Naive thymus-derived CD4-positive, alpha-beta T cell (primary cell): ENCODE results near the gene CSNK2A1. TPM values are rescaled to one million over a fixed set of nuclear protein-coding genes. Genes with fewer than 3 reads are reported as not detected.

Experiments used
- ATAC-seq: fragments of 150-1000 bp; cut with Tn5 transposase; 2 replicates; pipeline ENCODE4 v1.10.0; 2021; ENCODE audit warnings: mild to moderate bottlenecking, moderate library complexity
- CTCF ChIA-PET: fragments of 350-600 bp; sonication (Branson Sonifier 250); formaldehyde crosslinking; loops from one replicate; lab custom pipeline; 2021; ENCODE audit warnings: antibody characterized with exemption; lab: Charles Lee
- POLR2A ChIA-PET: fragments of 350-600 bp; sonication (Branson Sonifier 250); formaldehyde crosslinking; loops from one replicate; lab custom pipeline; 2021; ENCODE audit warnings: antibody characterized with exemption, inconsistent platforms; lab: Charles Lee
- DNase-seq, 9 donors: peaks; one replicate each; pipeline versions ENCODE4 v3.0.0 to v3.0.0-alpha.2; 2020 to 2022; ENCODE audit warnings: mixed read lengths in 1 of 9
- H3K27ac ChIP-seq: one replicate; pipeline ENCODE4 v1.7.0; 2013; ENCODE audit warnings: mild to moderate bottlenecking, low read depth, low read length, moderate library complexity
- H3K27me3 ChIP-seq, 2 donors: one replicate each; pipeline ENCODE4 v1.7.0; 2013; ENCODE audit warnings: low read length in 2 of 2, mild to moderate bottlenecking in 2 of 2, moderate library complexity in 2 of 2; ENCODE audit not compliant: control insufficient read depth in 2 of 2, insufficient read depth in 2 of 2
- H3K36me3 ChIP-seq, 3 experiments: 1 replicate in 2 of 3; 2 replicates in 1 of 3; pipeline ENCODE4 v1.7.0; 2013; ENCODE audit warnings: low read length in 3 of 3, mild to moderate bottlenecking in 3 of 3, moderate library complexity in 1 of 3; ENCODE audit not compliant: insufficient read depth in 3 of 3, control insufficient read depth in 2 of 3
- H3K4me1 ChIP-seq, 2 donors: one replicate each; pipeline ENCODE4 v1.7.0; 2013; ENCODE audit warnings: low read length in 2 of 2, mild to moderate bottlenecking in 2 of 2, moderate library complexity in 1 of 2; ENCODE audit not compliant: control insufficient read depth in 2 of 2, insufficient read depth in 2 of 2
- H3K4me3 ChIP-seq: 2 replicates; pipeline ENCODE4 v1.7.0; 2013; ENCODE audit warnings: mild to moderate bottlenecking, low read length
- H3K9me3 ChIP-seq, 3 experiments: 1 replicate in 2 of 3; 2 replicates in 1 of 3; pipeline ENCODE4 v1.7.0; 2013; ENCODE audit warnings: low read length in 3 of 3; ENCODE audit not compliant: control insufficient read depth in 2 of 3
- H3K27ac Mint-ChIP-seq, 9 donors: one replicate each; pipeline ENCODE4 v1.8.0; 2020 to 2022; ENCODE audit warnings: mixed read lengths in 9 of 9, mild to moderate bottlenecking in 8 of 9, moderate library complexity in 5 of 9, inconsistent platforms in 2 of 9
- H3K27me3 Mint-ChIP-seq, 5 donors: one replicate each; pipeline ENCODE4 v1.8.0; 2021 to 2022; ENCODE audit warnings: mixed read lengths in 5 of 5, mild to moderate bottlenecking in 1 of 5
- H3K36me3 Mint-ChIP-seq, 5 donors: one replicate each; pipeline ENCODE4 v1.8.0; 2020 to 2022; ENCODE audit warnings: mixed read lengths in 5 of 5, mild to moderate bottlenecking in 3 of 5, inconsistent platforms in 1 of 5
- H3K4me1 Mint-ChIP-seq, 7 donors: one replicate each; pipeline ENCODE4 v1.8.0; 2020 to 2022; ENCODE audit warnings: mixed read lengths in 7 of 7, mild to moderate bottlenecking in 3 of 7, inconsistent platforms in 1 of 7
- H3K4me3 Mint-ChIP-seq, 10 donors: one replicate each; pipeline ENCODE4 v1.8.0; 2020 to 2022; ENCODE audit warnings: mild to moderate bottlenecking in 10 of 10, mixed read lengths in 10 of 10, moderate library complexity in 6 of 10, inconsistent platforms in 2 of 10
- H3K9me3 Mint-ChIP-seq, 11 donors: one replicate each; pipeline ENCODE4 v1.8.0; 2020 to 2022; ENCODE audit warnings: mixed read lengths in 11 of 11, mild to moderate bottlenecking in 4 of 11, inconsistent platforms in 1 of 11, moderate library complexity in 1 of 11
- intact Hi-C, 2 donors: fragments of 100-400 bp; cut with micrococcal nuclease; formaldehyde crosslinking; loops; one replicate each; pipeline ENCODE4 v1.15.1; 2023
- polyA plus RNA-seq, 2 donors: library from polyadenylated mRNA; unstranded; fragments of 300-500 nt; fragmentation: Illumina TruSeq; gene quantifications; one replicate each; pipeline ENCODE4 v1.2.3, GENCODE V29; 2021
- total RNA-seq, 6 experiments: library from RNA in 5 of 6; stranded (reverse) in 5 of 6; gene quantifications; 1 replicate in 5 of 6; 2 replicates in 1 of 6; pipeline ENCODE4 v1.2.3 and lab custom pipeline; 2021 to 2026

CSNK2A1 gene
- total and polyA plus RNA-seq, 7 experiments from 2014 or later = 47.3 to 117 (median 74.5) TPM

DNA sequence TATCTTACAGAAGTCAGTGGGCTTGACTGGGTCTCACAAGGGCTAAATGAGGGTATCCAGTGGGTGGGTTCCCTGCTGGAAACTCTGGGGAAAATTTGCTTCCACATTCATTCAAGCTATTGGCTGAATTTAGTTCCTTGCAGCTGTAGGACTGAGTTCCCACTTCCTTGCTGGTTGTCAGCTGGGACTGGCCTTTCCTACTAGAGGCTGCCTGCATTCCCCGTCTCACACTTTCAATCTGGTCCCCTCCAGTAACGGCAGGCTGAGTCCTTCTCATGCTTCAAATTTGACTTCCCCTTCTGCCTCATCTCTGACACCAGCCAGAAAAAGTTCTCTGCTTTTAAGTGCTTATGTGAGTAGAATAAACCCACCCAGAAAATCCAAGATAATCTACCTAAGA is 4.4 kb downstream of the CSNK2A1 start:
- ChIA-PET POLR2A (no interaction called here), CTCF (no interaction called here)
- H3K4me3 Mint-ChIP-seq = peak overlapping the region in 7 of 10 donors; percentile 6 to 100 (median 43)
- Histone ChIP-seq H3K27ac (no peak overlapping the region), H3K4me1 (peaks cover 26 to 52% of the 10 kb centered on the region in 2 donors), H3K27me3 (no peaks in the 10 kb centered on the region), H3K9me3 (no peaks in the 10 kb centered on the region), H3K4me3 (no peak overlapping the region), H3K36me3 (peaks cover 0 to 4% (median 0%) of the 10 kb centered on the region in 3 experiments)
- intact Hi-C loops = no loop called here
- no peaks in the 10 kb centered on the region for H3K27me3 Mint-ChIP-seq
- H3K27ac Mint-ChIP-seq = peak overlapping the region in 1 of 9 donors; percentile 19
- DNase-seq (no peak), ATAC-seq (no peak)
- H3K36me3 Mint-ChIP-seq = peaks cover 0 to 44% (median 15%) of the 10 kb centered on the region in 5 donors
- peaks cover 67 to 95% (median 88%) of the 10 kb centered on the region in 7 donors for H3K4me1 Mint-ChIP-seq
- H3K9me3 Mint-ChIP-seq = peaks cover 0 to 10% (median 0%) of the 10 kb centered on the region in 11 donors

DNA sequence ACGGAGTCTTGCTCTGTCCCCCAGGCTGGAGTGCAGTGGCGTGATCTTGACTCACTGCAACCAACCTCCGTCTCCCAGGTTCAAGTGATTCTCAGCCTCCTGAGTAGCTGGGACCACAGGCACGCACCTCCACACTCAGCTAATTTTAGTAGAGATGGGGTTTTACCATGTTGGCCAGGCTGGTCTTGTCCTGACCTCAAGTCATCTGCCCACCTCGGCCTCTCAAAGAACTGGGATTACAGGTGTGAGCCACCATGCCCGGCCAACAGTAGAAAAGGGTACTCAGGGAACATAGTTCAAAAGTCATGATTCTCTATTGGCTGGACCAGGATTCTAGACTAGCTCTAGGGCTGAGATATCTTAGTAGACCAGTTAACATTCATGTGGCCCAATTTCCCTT is 5.6 kb downstream of the CSNK2A1 start:
- no peak for ATAC-seq
- intact Hi-C loops = no loop called here
- Histone ChIP-seq H3K27ac (no peak overlapping the region), H3K4me3 (no peak overlapping the region), H3K4me1 (peaks cover 26 to 49% of the 10 kb centered on the region in 2 donors), H3K9me3 (no peaks in the 10 kb centered on the region), H3K36me3 (no peaks in the 10 kb centered on the region), H3K27me3 (no peaks in the 10 kb centered on the region)
- DNase-seq = no peak
- peak overlapping the region in 1 of 9 donors; percentile 23 for H3K27ac Mint-ChIP-seq
- no peaks in the 10 kb centered on the region for H3K27me3 Mint-ChIP-seq
- peaks cover 68 to 99% (median 91%) of the 10 kb centered on the region in 7 donors for H3K4me1 Mint-ChIP-seq
- POLR2A ChIA-PET = no interaction called here
- H3K4me3 Mint-ChIP-seq = peak overlapping the region in 7 of 10 donors; percentile 27 to 100 (median 46)
- CTCF ChIA-PET = interaction anchor here (0.7 kb wide), 1 partner anchor 107 kb away, joined by 5 read pairs; no protein-coding TSS in a partner anchor
- H3K36me3 Mint-ChIP-seq = peaks cover 0 to 42% (median 14%) of the 10 kb centered on the region in 5 donors
- H3K9me3 Mint-ChIP-seq = peaks cover 0 to 10% (median 0%) of the 10 kb centered on the region in 11 donors

DNA sequence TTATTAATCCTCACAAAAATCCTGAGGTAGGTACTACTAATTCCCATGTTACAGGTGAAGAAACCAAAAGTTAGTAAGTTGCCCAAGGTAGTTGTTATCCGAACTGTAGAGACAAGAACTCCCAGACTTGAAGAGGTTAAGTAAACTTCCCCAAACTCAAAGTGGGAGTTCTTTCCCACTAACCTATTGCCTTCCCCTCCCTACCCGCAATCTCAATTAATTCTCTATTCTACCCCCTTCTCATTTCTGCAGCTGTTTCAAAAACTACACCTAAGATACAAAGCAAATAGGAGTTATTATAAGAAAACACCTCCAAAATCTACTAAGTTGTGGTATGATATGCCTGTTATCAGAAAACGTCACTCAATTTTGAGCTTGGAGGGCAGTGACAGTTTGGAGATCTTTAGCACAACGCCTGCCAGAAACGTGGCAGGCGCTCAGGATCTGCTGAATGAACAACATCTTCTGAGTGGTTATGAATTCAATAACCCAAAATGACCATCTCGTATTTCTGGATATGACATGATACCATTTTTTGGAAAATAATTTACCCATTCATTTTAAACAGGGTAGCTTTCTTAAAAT is 7.1 kb downstream of the CSNK2A1 start:
- ChIA-PET CTCF (no interaction called here), POLR2A (no interaction called here)
- H3K36me3 ChIP-seq = no peaks in the 10 kb centered on the region
- peaks cover 0 to 38% (median 10%) of the 10 kb centered on the region in 5 donors for H3K36me3 Mint-ChIP-seq
- intact Hi-C loops = no loop called here
- H3K27me3 Mint-ChIP-seq = no peaks in the 10 kb centered on the region
- no peak overlapping the region for H3K27ac ChIP-seq
- DNase-seq (no peak), ATAC-seq (no peak)
- peak overlapping the region in 5 of 10 donors; percentile 8 to 64 (median 52) for H3K4me3 Mint-ChIP-seq
- no peaks in the 10 kb centered on the region for H3K27me3 ChIP-seq
- H3K9me3 ChIP-seq = no peaks in the 10 kb centered on the region
- peaks cover 20 to 36% of the 10 kb centered on the region in 2 donors for H3K4me1 ChIP-seq
- H3K27ac Mint-ChIP-seq = no peak overlapping the region
- H3K4me1 Mint-ChIP-seq = peaks cover 61 to 99% (median 88%) of the 10 kb centered on the region in 7 donors
- H3K4me3 ChIP-seq = no peak overlapping the region
- peaks cover 0 to 7% (median 0%) of the 10 kb centered on the region in 11 donors for H3K9me3 Mint-ChIP-seq

DNA sequence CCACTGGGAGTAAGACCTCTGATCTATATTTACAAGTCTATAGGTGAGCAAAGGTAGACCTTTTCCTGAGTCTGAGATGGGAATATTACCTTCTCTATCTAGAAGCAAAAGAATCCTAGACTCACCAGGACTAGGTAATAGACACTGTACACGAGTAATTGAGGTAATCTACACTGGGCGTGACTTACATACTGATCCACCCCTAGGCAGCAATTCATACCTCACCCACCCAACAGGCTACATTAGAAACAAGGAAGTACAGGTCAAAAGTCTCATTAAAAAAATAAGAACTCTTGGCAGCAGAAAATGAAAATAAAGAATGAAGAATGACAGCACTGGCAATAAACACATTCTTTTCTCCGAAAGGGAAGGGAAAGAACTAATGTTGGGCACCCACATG is 7.6 kb downstream of the CSNK2A1 start:
- peaks cover 57 to 95% (median 86%) of the 10 kb centered on the region in 7 donors for H3K4me1 Mint-ChIP-seq
- H3K27ac ChIP-seq = no peak overlapping the region

DNA sequence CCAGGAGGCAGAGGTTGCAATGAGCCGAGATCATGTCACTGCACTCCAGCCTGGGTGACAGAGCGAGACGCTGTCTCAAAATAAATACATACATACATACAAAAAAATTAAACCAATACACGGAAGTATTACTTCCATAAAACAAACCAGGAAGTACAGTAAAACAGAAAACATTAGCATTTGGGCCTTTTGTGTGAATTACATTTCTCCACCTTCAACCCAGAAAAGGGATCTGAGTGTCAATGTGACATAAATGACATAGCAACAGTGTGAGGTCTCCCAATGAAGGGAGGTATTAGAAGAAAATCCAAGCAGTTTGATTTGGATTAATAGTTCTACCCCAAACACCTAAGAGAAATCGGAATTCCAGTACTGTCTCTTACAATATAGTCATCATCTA is 10.1 kb downstream of the CSNK2A1 start:
- peaks cover 0 to 28% (median 13%) of the 10 kb centered on the region in 5 donors for H3K36me3 Mint-ChIP-seq
- ChIA-PET POLR2A (no interaction called here), CTCF (no interaction called here)
- peaks cover 46 to 83% (median 75%) of the 10 kb centered on the region in 7 donors for H3K4me1 Mint-ChIP-seq
- Histone ChIP-seq H3K9me3 (no peaks in the 10 kb centered on the region), H3K36me3 (peaks cover 0 to 9% (median 0%) of the 10 kb centered on the region in 3 experiments), H3K27ac (no peak overlapping the region), H3K27me3 (no peaks in the 10 kb centered on the region), H3K4me1 (peaks cover 10 to 16% of the 10 kb centered on the region in 2 donors), H3K4me3 (no peak overlapping the region)
- H3K9me3 Mint-ChIP-seq = peaks cover 0 to 2% (median 0%) of the 10 kb centered on the region in 11 donors
- intact Hi-C loops = no loop called here
- ATAC-seq (no peak), DNase-seq (no peak)
- H3K27me3 Mint-ChIP-seq = no peaks in the 10 kb centered on the region
- H3K4me3 Mint-ChIP-seq = peak overlapping the region in 1 of 10 donors; percentile 32
- no peak overlapping the region for H3K27ac Mint-ChIP-seq

More for the DNA sequence above, 7.6 kb downstream of the CSNK2A1 start:
- ATAC-seq = no peak
- Histone ChIP-seq H3K27me3 (no peaks in the 10 kb centered on the region), H3K36me3 (no peaks in the 10 kb centered on the region), H3K4me3 (no peak overlapping the region), H3K4me1 (peaks cover 20 to 36% of the 10 kb centered on the region in 2 donors), H3K9me3 (no peaks in the 10 kb centered on the region)
- no peak for DNase-seq
- ChIA-PET POLR2A (no interaction called here), CTCF (no interaction called here)
- H3K9me3 Mint-ChIP-seq = peaks cover 0 to 6% (median 0%) of the 10 kb centered on the region in 11 donors
- H3K4me3 Mint-ChIP-seq = peak overlapping the region in 6 of 10 donors; percentile 10 to 64 (median 46)
- H3K27ac Mint-ChIP-seq = no peak overlapping the region
- intact Hi-C loops = no loop called here
- peaks cover 0 to 37% (median 7%) of the 10 kb centered on the region in 5 donors for H3K36me3 Mint-ChIP-seq
- no peaks in the 10 kb centered on the region for H3K27me3 Mint-ChIP-seq

DNA sequence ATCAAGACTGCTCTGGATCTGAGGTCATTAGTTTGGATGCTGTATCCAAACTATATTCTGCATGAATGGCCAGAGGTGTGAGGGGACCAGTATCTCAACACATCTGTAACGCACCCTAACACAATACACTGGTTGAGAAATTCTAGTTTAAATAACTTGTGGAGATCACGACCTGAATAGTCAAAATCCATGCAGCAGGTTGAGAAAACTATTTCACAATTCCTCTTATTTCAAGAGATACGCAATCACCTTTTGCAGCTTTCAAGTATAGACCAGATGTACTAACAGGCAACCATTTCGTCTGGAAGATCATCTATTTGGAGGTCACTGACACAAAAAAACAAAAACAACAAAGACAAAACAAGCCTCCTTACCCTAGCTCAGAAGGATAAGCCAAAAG is 11.1 kb downstream of the CSNK2A1 start:
- Histone ChIP-seq H3K27ac (no peak overlapping the region), H3K4me1 (peaks cover 9 to 10% of the 10 kb centered on the region in 2 donors), H3K4me3 (no peak overlapping the region), H3K27me3 (no peaks in the 10 kb centered on the region), H3K9me3 (peaks cover 0 to 8% (median 0%) of the 10 kb centered on the region in 3 experiments), H3K36me3 (peaks cover 0 to 18% (median 7%) of the 10 kb centered on the region in 3 experiments)
- intact Hi-C loops = no loop called here
- Mint-ChIP-seq H3K4me1 (peaks cover 41 to 82% (median 67%) of the 10 kb centered on the region in 7 donors), H3K9me3 (peaks cover 0 to 12% (median 6%) of the 10 kb centered on the region in 11 donors), H3K4me3 (peak overlapping the region in 2 of 10 donors; percentile 6 to 10), H3K36me3 (peaks cover 5 to 37% (median 23%) of the 10 kb centered on the region in 5 donors), H3K27ac (no peak overlapping the region), H3K27me3 (no peaks in the 10 kb centered on the region)
- ATAC-seq = no peak
- CTCF ChIA-PET = no interaction called here
- no peak for DNase-seq
- POLR2A ChIA-PET = no interaction called here
